NB4 (cell line): ENCODE results near the gene MTOR.

ENCODE experiments used
- DNase-seq: peaks from one replicate; pipeline ENCODE4 v3.0.0; 2010; ENCODE audit warnings: low read depth
- H3K4me3 ChIP-seq: one replicate; pipeline ENCODE4 v1.5.1; 2011; ENCODE audit warnings: mild to moderate bottlenecking, low read depth, low read length, moderate library complexity
- CTCF ChIP-seq: IDR thresholded peaks from one replicate; pipeline ENCODE4 v1.5.1; 2012; ENCODE audit warnings: low read depth, low read length
- MAX ChIP-seq: IDR thresholded peaks from 2 replicates; pipeline ENCODE4 v1.6.1; 2011; ENCODE audit warnings: low read depth, low read length
- MYC ChIP-seq: IDR thresholded peaks from 2 replicates; pipeline ENCODE4 v1.6.1; 2011; ENCODE audit warnings: low read depth, low read length
- POLR2A ChIP-seq: IDR thresholded peaks from 2 replicates; pipeline ENCODE4 v1.6.1; 2011; ENCODE audit warnings: mild to moderate bottlenecking; ENCODE audit not compliant: insufficient read length; ENCODE audit errors: extremely low read depth

Gene MTOR

GRCh38 chr1:11158720-11159321 lies 103.5 kb downstream of the MTOR start:
- DNase-seq = no peak
- TF ChIP-seq CTCF (no peak), MYC (no peak), POLR2A (no peak), MAX (no peak)
- H3K4me3 ChIP-seq = no peak overlapping the region

- DNase-seq = no peak
- TF ChIP-seq MYC (no peak), CTCF (no peak), POLR2A (no peak), MAX (no peak)
These were observed 104.1 kb downstream of the MTOR start for GRCh38 chr1:11158291-11158690.

GRCh38 chr1:11157867-11158266 lies 104.5 kb downstream of the MTOR start:
- H3K4me3 ChIP-seq = no peak overlapping the region
- TF ChIP-seq CTCF (no peak), POLR2A (no peak), MAX (no peak), MYC (no peak)
- DNase-seq = no peak

More at GRCh38 chr1:11158291-11158690, 104.1 kb downstream of the MTOR start:
- no peak overlapping the region for H3K4me3 ChIP-seq

GRCh38 chr1:11157394-11157793 lies 105.0 kb downstream of the MTOR start:
- DNase-seq = no peak
- TF ChIP-seq MYC (no peak), CTCF (no peak), MAX (no peak), POLR2A (no peak)
- H3K4me3 ChIP-seq = no peak overlapping the region

- H3K4me3 ChIP-seq = no peak overlapping the region
- no peak for DNase-seq
- TF ChIP-seq CTCF = no peak
- TF ChIP-seq MYC = no peak
- TF ChIP-seq MAX = no peak
- no peak for TF ChIP-seq POLR2A
These were observed 105.4 kb downstream of the MTOR start for GRCh38 chr1:11156963-11157362.
